KMS-11 (cell line): ENCODE measurements around the gene FBXO11.

Experiments used
- H2AFZ ChIP-seq: fragments of 200-600 bp; sonication (generic); 2 replicates; pipeline ENCODE4 v1.6.1; 2016; ENCODE audit warnings: antibody characterized with exemption, mixed run types, low read depth
- H3K27ac ChIP-seq: fragments of 200-600 bp; sonication (generic); 2 replicates; pipeline ENCODE4 v1.6.1; 2016; ENCODE audit warnings: mild to moderate bottlenecking, mixed run types
- H3K27me3 ChIP-seq: fragments of 200-600 bp; sonication (generic); 2 replicates; pipeline ENCODE4 v1.6.1; 2017; ENCODE audit warnings: mild to moderate bottlenecking, low read depth, mixed run types, moderate library complexity; ENCODE audit not compliant: insufficient read depth
- H3K36me3 ChIP-seq: fragments of 200-600 bp; sonication (generic); 2 replicates; pipeline ENCODE4 v1.6.1; 2017; ENCODE audit warnings: mild to moderate bottlenecking, mixed run types; ENCODE audit not compliant: insufficient read depth
- H3K4me1 ChIP-seq: fragments of 200-600 bp; sonication (generic); 2 replicates; pipeline ENCODE4 v1.6.1; 2016; ENCODE audit warnings: mild to moderate bottlenecking, low read depth, mixed run types; ENCODE audit not compliant: poor library complexity, severe bottlenecking
- H3K4me2 ChIP-seq: fragments of 200-600 bp; sonication (generic); 2 replicates; pipeline ENCODE4 v1.7.0; 2016; ENCODE audit warnings: mild to moderate bottlenecking, mixed run types
- H3K4me3 ChIP-seq: fragments of 200-600 bp; sonication (generic); IDR thresholded peaks from 2 replicates; pipeline ENCODE4 v1.6.1; 2017; ENCODE audit warnings: low read depth, low read length, mixed read lengths; ENCODE audit not compliant: insufficient read depth
- H3K79me2 ChIP-seq: fragments of 200-600 bp; sonication (generic); 2 replicates; pipeline ENCODE4 v1.6.1; 2016; ENCODE audit warnings: low read depth, mixed run types; ENCODE audit not compliant: insufficient read depth
- H3K9ac ChIP-seq: fragments of 200-600 bp; sonication (generic); 2 replicates; pipeline ENCODE4 v1.6.1; 2016; ENCODE audit warnings: mild to moderate bottlenecking, mixed run types
- H4K20me1 ChIP-seq: fragments of 200-600 bp; sonication (generic); 2 replicates; pipeline ENCODE4 v1.6.1; 2016; ENCODE audit warnings: mild to moderate bottlenecking, mixed run types; ENCODE audit not compliant: insufficient read depth
- CTCF ChIP-seq: fragments of 200-600 bp; sonication (generic); conservative IDR thresholded peaks from 2 replicates; pipeline ENCODE4 v1.6.1; 2017; ENCODE audit warnings: low read depth, mild to moderate bottlenecking, antibody characterized with exemption, low read length, moderate library complexity, mixed read lengths

FBXO11 gene

GRCh38 chr2:47785986-47786385 is 120.3 kb downstream of the FBXO11 start:
- Histone ChIP-seq H3K4me1 (peaks cover 22% of the 10 kb centered on the region), H3K27ac (no peak overlapping the region), H3K9ac (no peak overlapping the region), H2AFZ (no peak overlapping the region), H3K4me3 (no peak overlapping the region), H3K79me2 (peaks cover 71% of the 10 kb centered on the region), H4K20me1 (peaks cover 57% of the 10 kb centered on the region), H3K36me3 (0 out of 2 replicates have a peak, but pooled peaks cover 3% of the 10 kb centered on the region), H3K27me3 (no peaks in the 10 kb centered on the region), H3K4me2 (no peak overlapping the region)
- TF ChIP-seq CTCF = no peak

- Histone ChIP-seq H4K20me1 (peaks cover 41% of the 10 kb centered on the region), H3K36me3 (no peaks in the 10 kb centered on the region), H3K9ac (peak overlapping the region; percentile 26; the same call in 1 of the 2 replicates), H3K27me3 (no peaks in the 10 kb centered on the region), H3K4me3 (no peak overlapping the region), H2AFZ (no peak overlapping the region), H3K4me1 (peaks cover 22% of the 10 kb centered on the region), H3K79me2 (peaks cover 55% of the 10 kb centered on the region), H3K27ac (peak overlapping the region; percentile 39; the same call in 1 of the 2 replicates), H3K4me2 (peak overlapping the region; percentile 56)
- TF ChIP-seq CTCF = no peak
Measured at GRCh38 chr2:47784352-47784851, 121.9 kb downstream of the FBXO11 start.

GRCh38 chr2:47783486-47784351 is 122.6 kb downstream of the FBXO11 start:
- Histone ChIP-seq H3K9ac (peak overlapping the region; percentile 91), H3K4me3 (peak overlapping the region; percentile 66), H3K79me2 (peaks cover 48% of the 10 kb centered on the region), H3K4me2 (peak overlapping the region; percentile 72), H3K4me1 (peaks cover 22% of the 10 kb centered on the region), H3K27ac (peak overlapping the region; percentile 96), H3K27me3 (no peaks in the 10 kb centered on the region), H3K36me3 (no peaks in the 10 kb centered on the region), H4K20me1 (peaks cover 35% of the 10 kb centered on the region), H2AFZ (peak overlapping the region; percentile 52; the same call in 1 of the 2 replicates)
- TF ChIP-seq CTCF = no peak

- H3K27ac ChIP-seq = peak within 1 kb of the TSS; percentile 96
- peaks cover 40% of the 10 kb centered on the region for H3K79me2 ChIP-seq
- H3K27me3 ChIP-seq = no peaks in the 10 kb centered on the region
- H3K4me3 ChIP-seq = peak within 1 kb of the TSS; percentile 90
- H3K9ac ChIP-seq = peak within 1 kb of the TSS; percentile 91
- no peaks in the 10 kb centered on the region for H3K36me3 ChIP-seq
- H3K4me1 ChIP-seq = peaks cover 22% of the 10 kb centered on the region
- H4K20me1 ChIP-seq = peaks cover 35% of the 10 kb centered on the region
- TF ChIP-seq CTCF = no peak
- peak within 1 kb of the TSS; percentile 98 for H3K4me2 ChIP-seq
- peak within 1 kb of the TSS; percentile 99 for H2AFZ ChIP-seq
Measured at GRCh38 chr2:47782671-47783485, 123.4 kb downstream of the FBXO11 start, which contains the start of gene MSH6. Gene MSH6, plus strand, starts transcription at chr2:47783145. Its CDS starts 89 bp downstream, at chr2:47783234.
